ENCODE measurements around the gene SRSF12.

Gene SRSF12

DNA sequence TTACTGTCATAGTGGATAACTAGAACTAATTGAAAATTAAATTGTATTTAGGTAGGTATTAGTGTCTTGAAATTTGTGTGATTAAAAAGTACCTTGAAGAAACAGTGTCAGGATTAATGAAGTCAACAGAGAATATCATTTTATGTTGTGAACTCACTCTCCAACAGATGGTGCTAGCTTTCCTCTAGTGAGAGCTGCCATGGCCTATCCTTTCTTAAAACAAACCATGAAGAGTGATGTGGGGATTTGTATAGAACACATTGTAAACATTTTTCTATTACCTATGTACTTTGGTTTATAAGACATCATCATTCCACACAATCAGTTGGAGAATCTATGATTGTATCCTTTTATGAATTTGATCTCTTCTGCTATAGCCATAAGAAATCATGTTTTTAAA is 4.8 kb upstream of the SRSF12 start:
- DNase-seq (ENCODE audit: insufficient read length, low spot score) = peak; percentile 46
- TF ChIP-seq CTCF (IDR thresholded peaks at IDR 0.05; ENCODE audit: insufficient read depth, missing control alignments) = peak; percentile 78
- FAIRE-seq = peak; percentile 78

- DNase-seq (ENCODE audit: insufficient read length, low spot score) = no peak
- no peak for FAIRE-seq
- no peak for TF ChIP-seq CTCF (IDR thresholded peaks at IDR 0.05; ENCODE audit: insufficient read depth, missing control alignments)
Measured at GRCh38 chr6:89121934-89122333, 4.1 kb upstream of the SRSF12 start.

DNA sequence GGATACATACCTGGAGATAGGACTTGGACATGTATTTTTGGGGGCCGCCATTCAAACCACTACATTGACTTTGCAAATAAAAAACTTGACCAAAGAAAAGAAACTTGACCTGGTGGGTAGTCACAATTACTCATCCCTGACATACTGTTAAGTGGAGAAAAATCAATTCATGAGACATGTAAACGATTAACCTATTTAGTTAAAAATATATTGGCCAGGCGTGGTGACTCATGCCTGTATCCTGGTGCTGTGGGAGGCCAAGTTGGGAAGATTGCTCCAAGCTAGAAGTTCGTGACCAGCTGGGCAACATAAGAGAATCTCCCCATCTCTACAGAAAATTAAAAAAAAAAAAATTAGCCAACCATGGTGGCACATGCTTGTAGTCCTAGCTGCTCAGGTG is 2.5 kb upstream of the SRSF12 start:
- no peak for DNase-seq (ENCODE audit: insufficient read length, low spot score)
- no peak for FAIRE-seq
- no peak for TF ChIP-seq CTCF (IDR thresholded peaks at IDR 0.05; ENCODE audit: insufficient read depth, missing control alignments)

- FAIRE-seq (no peak), DNase-seq (ENCODE audit: insufficient read length, low spot score) (no peak)
- TF ChIP-seq CTCF (IDR thresholded peaks at IDR 0.05; ENCODE audit: insufficient read depth, missing control alignments) = no peak
Measured at GRCh38 chr6:89118931-89119330, 1.1 kb upstream of the SRSF12 start.

DNA sequence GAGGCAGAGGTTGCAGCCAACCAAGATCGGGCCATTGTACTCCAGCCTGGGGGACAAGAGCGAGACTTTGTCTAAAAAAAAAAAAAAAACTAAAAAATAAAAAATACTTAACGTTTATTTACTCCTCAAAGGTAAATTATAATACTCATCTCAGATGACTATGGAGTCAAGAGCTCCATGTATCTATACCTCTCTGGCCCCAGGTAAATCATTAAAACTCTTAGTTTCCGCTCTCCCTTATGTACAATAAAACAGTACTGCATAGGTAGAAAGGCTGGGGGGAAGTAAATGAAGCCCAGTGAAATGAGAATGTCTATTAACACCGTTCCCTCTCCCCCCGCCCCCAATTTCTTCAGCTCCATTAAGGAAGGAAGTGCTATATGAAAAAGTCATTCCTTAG is 1.2 kb downstream of the SRSF12 start:
- no peak for FAIRE-seq
- no peak for TF ChIP-seq CTCF (IDR thresholded peaks at IDR 0.05; ENCODE audit: insufficient read depth, missing control alignments)

DNA sequence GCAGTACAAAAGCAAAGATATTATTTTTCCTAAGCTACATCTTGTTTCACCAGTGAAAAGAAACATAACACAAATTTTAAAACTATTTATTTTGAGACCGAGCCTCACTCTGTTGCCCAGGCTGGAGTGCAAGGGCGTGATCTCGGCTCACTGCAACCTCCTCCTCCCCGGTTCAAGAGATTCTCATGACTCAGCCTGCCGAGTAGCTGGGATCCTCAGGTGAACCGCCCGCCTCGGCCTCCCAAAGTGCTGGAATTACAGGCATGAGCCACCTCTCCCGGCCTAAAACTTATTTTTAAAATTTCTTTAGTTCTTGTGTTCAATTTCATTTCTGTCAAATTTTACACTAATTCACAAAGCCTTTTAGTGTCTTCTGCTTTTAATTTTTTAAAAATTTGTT is 5.9 kb downstream of the SRSF12 start:
- FAIRE-seq (no peak), DNase-seq (ENCODE audit: insufficient read length, low spot score) (no peak)
- no peak for TF ChIP-seq CTCF (IDR thresholded peaks at IDR 0.05; ENCODE audit: insufficient read depth, missing control alignments)

More for the DNA sequence above, 1.2 kb downstream of the SRSF12 start:
- DNase-seq (ENCODE audit: insufficient read length, low spot score) = no peak

GRCh38 chr6:89110284-89110683 is 7.6 kb downstream of the SRSF12 start:
- no peak for TF ChIP-seq CTCF (IDR thresholded peaks at IDR 0.05; ENCODE audit: insufficient read depth, missing control alignments)
- DNase-seq (ENCODE audit: insufficient read length, low spot score) = no peak

More at GRCh38 chr6:89110284-89110683, 7.6 kb downstream of the SRSF12 start:
- no peak for FAIRE-seq

Data from D721Med (cell line).